Right cardiac atrium (tissue), 5 donors: ENCODE measurements around the gene CENPC. TPM values are rescaled to one million over a fixed set of nuclear protein-coding genes. Genes with fewer than 3 reads are reported as not detected.

Source experiments
- ATAC-seq, 2 donors: fragments of 200-7000 bp; cut with Tn5 transposase; one replicate each; pipeline versions ENCODE4 v1.8.0 to v1.9.1; 2020; ENCODE audit warnings: moderate library complexity in 2 of 2, mild to moderate bottlenecking in 1 of 2
- DNase-seq, 3 donors: peaks; one replicate each; pipeline ENCODE4 v3.0.0-alpha.2; 2020
- H3K27ac ChIP-seq: one replicate; pipeline ENCODE4 v1.5.1; 2013; ENCODE audit warnings: mild to moderate bottlenecking, low read length, control low read depth, moderate library complexity
- H3K27me3 ChIP-seq: one replicate; pipeline ENCODE4 v1.6.1; 2013; ENCODE audit not compliant: control insufficient read depth, insufficient read depth
- H3K4me1 ChIP-seq: one replicate; pipeline ENCODE4 v1.6.1; 2013; ENCODE audit warnings: low read length; ENCODE audit not compliant: control insufficient read depth, insufficient read depth
- H3K4me3 ChIP-seq: one replicate; pipeline ENCODE4 v1.5.1; 2013; ENCODE audit warnings: low read length, control low read depth
- H3K9me3 ChIP-seq: one replicate; pipeline ENCODE4 v1.6.1; 2013; ENCODE audit warnings: low read length; ENCODE audit not compliant: control insufficient read depth
- WGBS: extraction: QIAGEN DNeasy Blood & Tissue Kit; methylation state at CpG from one replicate; pipeline ENCODE4 v1.1.7; 2013; 5-methylcytosine and 5-hydroxymethylcytosine counted together
- intact Hi-C, 4 donors: fragments of 100-400 bp; cut with DNase I; formaldehyde crosslinking; loops; one replicate each; pipeline versions ENCODE4 v1.11.0 to v1.14.0; 2022 to 2023
- long read RNA-seq, 4 donors: library from polyadenylated mRNA; unstranded; transcript quantifications; one replicate each; pipeline ENCODE4 v2.0.0, GENCODE V29; 2020 to 2021
- polyA plus RNA-seq: library from polyadenylated mRNA; stranded (reverse); fragments of 200-250 nt; gene quantifications from one replicate; pipeline ENCODE4 v1.2.3, GENCODE V29; 2013
- total RNA-seq, 4 donors: library from RNA; stranded (reverse); fragmentation: NEBNext Ultra II Directional; extraction: Animal tissue kit (Norgen Biotek cat#: 25700); gene quantifications; one replicate each; pipeline ENCODE4 v1.2.1, GENCODE V29; 2021
- donor health status: healthy with polysubstance abuse.
- donor health status: DM: no; HTN: yes; CAD: no.
- donor health status: DM: no; HTN: no; CAD: no.
- donor health status: DM: no; HTN: yes; CAD: no; lungs with severe emphysema.
- donor health status: DM: yes; HTN: yes; CAD: no.

The CENPC gene, protein sequence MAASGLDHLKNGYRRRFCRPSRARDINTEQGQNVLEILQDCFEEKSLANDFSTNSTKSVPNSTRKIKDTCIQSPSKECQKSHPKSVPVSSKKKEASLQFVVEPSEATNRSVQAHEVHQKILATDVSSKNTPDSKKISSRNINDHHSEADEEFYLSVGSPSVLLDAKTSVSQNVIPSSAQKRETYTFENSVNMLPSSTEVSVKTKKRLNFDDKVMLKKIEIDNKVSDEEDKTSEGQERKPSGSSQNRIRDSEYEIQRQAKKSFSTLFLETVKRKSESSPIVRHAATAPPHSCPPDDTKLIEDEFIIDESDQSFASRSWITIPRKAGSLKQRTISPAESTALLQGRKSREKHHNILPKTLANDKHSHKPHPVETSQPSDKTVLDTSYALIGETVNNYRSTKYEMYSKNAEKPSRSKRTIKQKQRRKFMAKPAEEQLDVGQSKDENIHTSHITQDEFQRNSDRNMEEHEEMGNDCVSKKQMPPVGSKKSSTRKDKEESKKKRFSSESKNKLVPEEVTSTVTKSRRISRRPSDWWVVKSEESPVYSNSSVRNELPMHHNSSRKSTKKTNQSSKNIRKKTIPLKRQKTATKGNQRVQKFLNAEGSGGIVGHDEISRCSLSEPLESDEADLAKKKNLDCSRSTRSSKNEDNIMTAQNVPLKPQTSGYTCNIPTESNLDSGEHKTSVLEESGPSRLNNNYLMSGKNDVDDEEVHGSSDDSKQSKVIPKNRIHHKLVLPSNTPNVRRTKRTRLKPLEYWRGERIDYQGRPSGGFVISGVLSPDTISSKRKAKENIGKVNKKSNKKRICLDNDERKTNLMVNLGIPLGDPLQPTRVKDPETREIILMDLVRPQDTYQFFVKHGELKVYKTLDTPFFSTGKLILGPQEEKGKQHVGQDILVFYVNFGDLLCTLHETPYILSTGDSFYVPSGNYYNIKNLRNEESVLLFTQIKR
- 10 to 100 TPM; 10.8 to 12.4 (median 11.7) TPM for total RNA-seq
- 4.9 TPM for polyA plus RNA-seq
- long read RNA-seq, donor 1, full-length matches to known transcripts, result 9 of 14 reads
- long read RNA-seq, donor 1, partial matches to known transcripts, result 2 of 14 reads
- long read RNA-seq, donor 1, other reads (novel, unspliced or antisense), result 3 of 14 reads
- long read RNA-seq, donor 2, full-length matches to known transcripts, result 2 of 4 reads
- long read RNA-seq, donor 2, partial matches to known transcripts, result 0 of 4 reads
- long read RNA-seq, donor 2, other reads (novel, unspliced or antisense), result 2 of 4 reads
- long read RNA-seq, donor 3, full-length matches to known transcripts, result 6 of 19 reads
- long read RNA-seq, donor 3, partial matches to known transcripts, result 11 of 19 reads
- long read RNA-seq, donor 3, other reads (novel, unspliced or antisense), result 2 of 19 reads
- long read RNA-seq, donor 4, full-length matches to known transcripts, result 2 of 2 reads
- long read RNA-seq, donor 4, partial matches to known transcripts, result 0 of 2 reads
- long read RNA-seq, donor 4, other reads (novel, unspliced or antisense), result 0 of 2 reads

DNA sequence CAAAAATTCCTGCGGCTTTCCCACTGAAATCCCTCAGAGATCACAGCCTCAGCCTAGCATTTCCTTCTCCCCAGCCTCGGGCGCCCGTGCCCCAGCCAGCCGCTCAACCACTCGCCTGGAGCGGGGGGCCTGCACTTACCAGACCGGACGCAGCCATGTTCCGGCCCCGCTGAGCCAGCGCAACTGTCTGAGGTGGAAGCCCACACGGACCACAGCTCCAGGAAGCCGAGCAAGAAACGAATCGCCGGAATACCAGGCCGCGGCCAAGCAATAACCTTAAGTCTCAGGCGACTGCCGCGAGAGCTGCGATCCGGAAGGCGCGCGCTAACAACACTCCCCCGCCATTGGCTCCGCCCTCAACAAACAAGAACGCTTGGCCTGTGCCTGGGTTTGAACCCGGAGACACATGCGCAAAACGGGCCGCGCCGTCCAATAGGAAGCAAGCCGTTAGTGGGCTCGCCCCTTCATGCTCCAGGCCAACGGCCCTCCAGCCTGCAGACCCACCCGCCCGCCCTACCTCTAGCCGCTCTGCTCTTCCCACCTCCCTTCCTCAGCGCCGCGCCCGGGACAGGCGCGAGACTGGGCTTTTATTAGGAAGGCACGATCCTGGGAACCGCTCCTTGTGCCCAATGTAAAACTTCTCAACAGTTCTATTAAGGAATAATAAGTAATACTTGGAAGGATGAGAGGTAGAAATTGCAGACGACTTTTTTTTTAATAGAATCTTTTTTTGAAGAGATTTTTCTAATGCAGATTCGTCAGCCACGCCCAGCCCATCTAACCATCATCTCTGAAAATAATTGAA lies at the start of gene CENPC:
Gene CENPC (minus strand): TSS at position 305 of the 805 bp plus-strand sequence. CDS start 148 bp downstream, at position 157.
- intact Hi-C loops, result no loop called here

DNA sequence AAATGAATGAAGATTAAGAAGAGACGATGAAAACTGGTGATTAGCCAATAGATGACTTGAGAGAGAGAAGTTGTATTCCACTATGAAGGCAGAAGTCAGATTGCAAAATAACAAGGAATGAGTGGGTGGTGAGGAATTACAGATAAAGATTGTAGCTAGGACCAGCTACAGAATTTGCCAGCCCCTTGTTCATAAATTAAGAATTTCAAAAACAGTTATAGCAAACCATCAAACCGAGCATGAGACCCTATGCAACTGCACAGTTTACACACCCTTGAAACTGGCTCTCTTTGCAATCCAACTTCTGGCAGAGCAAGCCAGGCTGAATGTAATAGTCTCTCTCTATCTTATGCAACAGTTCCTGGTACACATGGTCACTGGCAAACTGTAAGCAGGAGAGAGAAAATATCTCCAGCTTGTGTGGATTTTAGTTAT lies 48.5 kb upstream of the CENPC start:
- Histone ChIP-seq H3K9me3 (no peaks in the 10 kb centered on the region), H3K27ac (no peak overlapping the region), H3K4me1 (no peaks in the 10 kb centered on the region), H3K27me3 (no peaks in the 10 kb centered on the region), H3K4me3 (no peak overlapping the region)
- WGBS, result 46% methylated on average over 2 of the region's 2 CpGs
- ATAC-seq (peak; percentile 80 to 87), DNase-seq (no peak)
- intact Hi-C loops, result no loop called here

More for the DNA sequence above, at the start of gene CENPC:
- Histone ChIP-seq H3K4me1 (no peaks in the 10 kb centered on the region), H3K27me3 (no peaks in the 10 kb centered on the region), H3K27ac (peak within 1 kb of the TSS; percentile 98), H3K4me3 (peak within 1 kb of the TSS; percentile 88), H3K9me3 (no peaks in the 10 kb centered on the region)
- peak; percentile 98 to 99 (median 98) for DNase-seq
- under 1% methylated on average over 53 of the region's 53 CpGs for WGBS
- ATAC-seq, result peak; percentile 100

DNA sequence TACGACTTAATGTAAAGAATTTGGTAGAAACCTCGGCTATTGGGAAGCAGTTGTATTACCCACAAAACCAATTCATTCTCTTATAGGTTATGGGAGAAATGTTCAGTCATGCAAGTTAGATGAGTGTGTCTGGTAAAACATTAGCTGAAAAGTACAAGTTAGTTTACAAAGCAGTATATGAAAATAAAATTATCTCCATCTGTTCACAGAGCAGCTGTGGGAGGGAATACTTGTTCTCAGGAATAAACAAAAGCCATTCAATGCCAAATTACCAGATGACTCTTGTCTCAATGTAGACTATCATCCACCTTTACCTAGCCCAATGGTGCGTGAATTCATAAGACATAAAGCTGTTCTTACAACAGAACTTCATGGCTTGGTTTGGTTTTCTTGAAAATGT lies 41.9 kb upstream of the CENPC start:
- Histone ChIP-seq H3K27me3 (no peaks in the 10 kb centered on the region), H3K4me3 (no peak overlapping the region), H3K4me1 (no peaks in the 10 kb centered on the region), H3K9me3 (no peaks in the 10 kb centered on the region), H3K27ac (no peak overlapping the region)
- WGBS, result 91% methylated on average over 3 of the region's 3 CpGs
- intact Hi-C loops, result no loop called here
- ATAC-seq (no peak), DNase-seq (no peak)

DNA sequence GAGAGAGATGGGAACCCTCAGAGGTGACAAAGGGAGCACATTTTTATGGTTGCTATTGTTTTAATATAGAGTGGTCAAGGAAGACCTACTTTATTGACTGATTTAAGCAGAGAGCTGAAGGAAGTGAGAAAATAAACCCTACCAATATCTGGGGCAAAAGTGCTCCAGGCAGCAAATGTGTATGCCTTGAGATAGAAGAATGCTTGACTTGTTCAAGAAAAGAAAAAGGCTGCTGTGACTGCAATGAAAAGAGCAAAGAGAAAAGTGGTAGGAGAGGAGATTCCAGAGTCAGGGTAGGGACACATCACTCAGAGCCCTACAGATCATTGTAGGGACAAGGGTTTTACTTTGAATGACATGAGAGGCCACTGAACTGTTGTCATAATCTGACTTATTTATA lies 39.2 kb upstream of the CENPC start:
- no peak for ATAC-seq
- intact Hi-C loops, result no loop called here
- Histone ChIP-seq H3K4me1 (no peaks in the 10 kb centered on the region), H3K27ac (no peak overlapping the region), H3K27me3 (no peaks in the 10 kb centered on the region), H3K4me3 (no peak overlapping the region), H3K9me3 (no peaks in the 10 kb centered on the region)
- no peak for DNase-seq

DNA sequence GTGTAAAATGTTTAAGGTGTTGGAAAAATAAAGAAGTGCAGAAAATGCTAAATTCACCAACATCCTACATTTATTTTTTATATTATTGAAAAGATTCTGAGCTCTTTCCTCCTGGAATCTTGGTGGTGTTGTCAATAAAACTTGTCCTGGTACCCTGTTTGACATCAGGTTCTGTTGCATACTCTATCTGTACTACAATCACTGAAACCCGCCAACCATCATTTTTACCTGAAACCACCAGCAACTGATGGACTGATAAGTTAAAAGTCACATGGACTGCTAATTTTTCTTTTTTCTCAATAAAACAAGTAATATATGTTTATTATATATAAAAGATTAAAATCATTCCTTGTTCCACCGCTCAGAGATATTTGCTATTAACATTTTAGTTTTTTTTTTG lies 36.6 kb upstream of the CENPC start:
- intact Hi-C loops, result no loop called here
- 49% methylated on average over 2 of the region's 2 CpGs for WGBS
- H3K27me3 ChIP-seq, result no peaks in the 10 kb centered on the region
- H3K9me3 ChIP-seq, result no peaks in the 10 kb centered on the region
- DNase-seq (no peak), ATAC-seq (no peak)
- H3K4me1 ChIP-seq, result no peaks in the 10 kb centered on the region
- no peak overlapping the region for H3K4me3 ChIP-seq
- no peak overlapping the region for H3K27ac ChIP-seq

DNA sequence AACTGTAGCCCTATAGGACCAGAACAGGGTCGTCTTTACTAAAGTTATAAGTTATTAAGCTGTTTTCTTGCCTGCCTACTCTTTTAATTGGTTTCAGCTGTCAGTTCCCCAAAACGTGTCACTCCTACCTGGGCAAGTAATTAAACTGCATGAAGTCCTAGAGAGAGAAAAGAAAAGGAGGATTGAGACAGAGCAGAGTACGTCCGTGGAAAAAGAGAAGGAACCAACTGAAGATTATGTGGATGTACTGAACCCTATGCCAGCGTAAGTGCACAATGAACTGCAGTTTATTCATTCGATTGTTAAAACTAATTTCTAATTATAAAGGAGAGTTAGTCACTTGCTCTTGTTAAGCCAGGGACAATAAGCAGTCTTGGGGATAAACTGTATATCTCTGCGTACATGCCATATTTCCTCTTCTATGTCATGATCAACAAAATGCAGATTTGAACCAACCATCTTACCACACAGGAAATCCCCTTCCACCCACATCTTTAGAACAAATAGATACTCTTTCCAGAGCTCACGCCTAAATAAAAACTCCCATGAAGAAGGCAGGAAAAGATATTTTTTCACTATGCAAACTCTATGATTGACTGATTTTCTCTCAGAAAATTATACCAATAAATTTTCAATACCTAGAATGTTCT lies 36.0 kb upstream of the CENPC start:
- WGBS, result 65% methylated on average over 8 of the region's 8 CpGs
- H3K27ac ChIP-seq, result no peak overlapping the region
- no peaks in the 10 kb centered on the region for H3K4me1 ChIP-seq
- no peaks in the 10 kb centered on the region for H3K27me3 ChIP-seq
- ATAC-seq (no peak), DNase-seq (no peak)
- H3K4me3 ChIP-seq, result no peak overlapping the region
- intact Hi-C loops, result no loop called here
- H3K9me3 ChIP-seq, result no peaks in the 10 kb centered on the region

DNA sequence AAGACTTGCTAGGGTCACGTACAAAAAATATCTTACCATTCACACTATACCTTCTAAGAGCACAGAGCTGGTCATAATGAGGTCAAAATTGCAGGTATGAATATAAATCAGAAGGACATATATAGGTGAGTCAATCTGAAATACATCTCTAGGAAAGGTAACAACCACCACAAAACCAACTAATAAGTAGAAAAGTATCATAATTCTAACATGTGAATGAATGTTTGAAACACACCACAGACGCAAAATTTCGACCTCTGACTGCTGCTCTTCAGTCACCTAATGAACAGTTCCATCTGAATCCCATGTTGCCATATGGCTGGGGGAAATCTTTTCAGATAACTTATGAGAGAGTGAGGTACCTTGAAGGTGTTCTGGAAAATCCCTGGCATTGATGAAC lies 35.3 kb upstream of the CENPC start:
- no peak overlapping the region for H3K27ac ChIP-seq
- DNase-seq, result no peak
- ATAC-seq, result no peak
- no peak overlapping the region for H3K4me3 ChIP-seq
- intact Hi-C loops, result no loop called here
- H3K4me1 ChIP-seq, result no peaks in the 10 kb centered on the region
- 94% methylated on average over 3 of the region's 3 CpGs for WGBS
- no peaks in the 10 kb centered on the region for H3K27me3 ChIP-seq
- H3K9me3 ChIP-seq, result no peaks in the 10 kb centered on the region

DNA sequence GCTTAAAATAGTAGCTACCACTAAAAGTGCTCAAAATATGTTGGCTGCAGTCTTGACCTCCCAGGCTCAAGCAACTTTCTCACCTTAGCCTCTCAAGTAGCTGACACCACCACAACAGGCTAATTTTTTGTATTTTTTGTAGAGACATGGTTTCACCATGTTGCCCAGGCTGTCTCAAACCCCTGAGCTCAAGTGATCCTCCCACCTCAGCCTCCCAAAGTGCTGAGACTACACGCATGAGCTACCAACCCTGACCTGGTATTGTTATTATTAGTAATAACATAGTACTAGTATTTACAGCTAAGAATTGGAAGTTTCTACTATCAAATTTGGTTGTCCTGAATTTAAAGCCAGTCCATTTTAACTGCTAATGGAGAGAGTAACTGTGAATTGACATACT lies 31.2 kb upstream of the CENPC start:
- no peaks in the 10 kb centered on the region for H3K27me3 ChIP-seq
- no peak for DNase-seq
- ATAC-seq, result no peak
- no peak overlapping the region for H3K27ac ChIP-seq
- intact Hi-C loops, result no loop called here
- H3K9me3 ChIP-seq, result no peaks in the 10 kb centered on the region
- H3K4me3 ChIP-seq, result no peak overlapping the region
- H3K4me1 ChIP-seq, result no peaks in the 10 kb centered on the region
- WGBS, result 89% methylated on average over 1 of the region's 1 CpG

DNA sequence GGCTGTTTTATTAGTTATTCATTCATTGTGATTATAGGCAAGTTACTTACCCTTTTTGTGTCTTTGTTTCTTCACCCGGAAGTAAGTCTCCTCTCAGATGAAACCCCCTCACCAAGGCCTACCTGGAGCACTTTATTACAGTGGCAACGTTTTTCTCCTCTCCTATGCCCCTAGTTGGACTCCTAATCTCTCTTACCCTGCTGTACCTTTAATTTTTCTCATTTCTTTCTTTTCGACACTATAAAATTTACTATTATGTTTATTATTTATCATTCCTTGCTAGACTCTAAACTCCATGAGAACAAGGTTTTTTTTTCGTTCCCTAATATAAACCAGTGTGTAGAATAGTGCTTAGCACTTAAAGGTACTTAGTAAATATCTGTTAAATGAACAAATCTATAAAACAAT lies 30.8 kb upstream of the CENPC start:
- Histone ChIP-seq H3K4me3 (no peak overlapping the region), H3K27ac (no peak overlapping the region), H3K4me1 (no peaks in the 10 kb centered on the region), H3K27me3 (no peaks in the 10 kb centered on the region), H3K9me3 (no peaks in the 10 kb centered on the region)
- DNase-seq, result no peak
- 79% methylated on average over 4 of the region's 4 CpGs for WGBS
- intact Hi-C loops, result no loop called here
- no peak for ATAC-seq
